HL-60 (cell line): ENCODE measurements around the gene TRA2A.

Source experiments
- DNase-seq, 2 experiments: peaks; one replicate each; pipeline ENCODE4 v3.0.0-alpha.2; 2010 to 2020; ENCODE audit warnings: low read depth in 1 of 2, low spot score in 1 of 2
- H3K27ac ChIP-seq: fragments of 250-450 bp; sonication (Bioruptor Pico); replicated peaks from 2 replicates; pipeline ENCODE4 v1.5.1; 2020; ENCODE audit warnings: mild to moderate bottlenecking, moderate library complexity
- H3K27me3 ChIP-seq: fragments of 250-450 bp; sonication (Bioruptor Pico); 2 replicates; pipeline ENCODE4 v1.5.1; 2021; ENCODE audit warnings: mild to moderate bottlenecking, moderate library complexity; ENCODE audit not compliant: insufficient read depth, poor library complexity, severe bottlenecking
- H3K4me3 ChIP-seq: replicated peaks from 2 replicates; pipeline ENCODE4 v1.5.1; 2011; ENCODE audit warnings: mild to moderate bottlenecking, control low read depth, low read length; ENCODE audit not compliant: insufficient read depth
- CTCF ChIP-seq: IDR thresholded peaks from one replicate; pipeline ENCODE4 v1.5.1; 2011; ENCODE audit warnings: low read length, control low read depth, inconsistent platforms; ENCODE audit not compliant: insufficient read depth
- GABPA ChIP-seq: IDR thresholded peaks from 2 replicates; pipeline ENCODE4 v1.6.1; 2012; ENCODE audit warnings: low read depth
- POLR2AphosphoS5 ChIP-seq: IDR thresholded peaks from 2 replicates; pipeline ENCODE4 v1.6.1; 2012; ENCODE audit warnings: low read depth
- SPI1 ChIP-seq: IDR thresholded peaks from 2 replicates; pipeline ENCODE4 v1.6.1; 2012; ENCODE audit warnings: low read depth, mild to moderate bottlenecking, borderline replicate concordance
- TF ChIP-seq, protein P1 (sequence below): IDR thresholded peaks from 2 replicates; pipeline ENCODE4 v1.6.1; 2012; ENCODE audit warnings: low read depth; ENCODE audit not compliant: insufficient replicate concordance

TRA2A gene

GRCh38 chr7:23533238-23533604 lies 1.4 kb upstream of the TRA2A start:
- no peaks in the 10 kb centered on the region for H3K27me3 ChIP-seq
- H3K4me3 ChIP-seq: no peak overlapping the region
- no peak overlapping the region for H3K27ac ChIP-seq
- TF ChIP-seq, protein P1, sequence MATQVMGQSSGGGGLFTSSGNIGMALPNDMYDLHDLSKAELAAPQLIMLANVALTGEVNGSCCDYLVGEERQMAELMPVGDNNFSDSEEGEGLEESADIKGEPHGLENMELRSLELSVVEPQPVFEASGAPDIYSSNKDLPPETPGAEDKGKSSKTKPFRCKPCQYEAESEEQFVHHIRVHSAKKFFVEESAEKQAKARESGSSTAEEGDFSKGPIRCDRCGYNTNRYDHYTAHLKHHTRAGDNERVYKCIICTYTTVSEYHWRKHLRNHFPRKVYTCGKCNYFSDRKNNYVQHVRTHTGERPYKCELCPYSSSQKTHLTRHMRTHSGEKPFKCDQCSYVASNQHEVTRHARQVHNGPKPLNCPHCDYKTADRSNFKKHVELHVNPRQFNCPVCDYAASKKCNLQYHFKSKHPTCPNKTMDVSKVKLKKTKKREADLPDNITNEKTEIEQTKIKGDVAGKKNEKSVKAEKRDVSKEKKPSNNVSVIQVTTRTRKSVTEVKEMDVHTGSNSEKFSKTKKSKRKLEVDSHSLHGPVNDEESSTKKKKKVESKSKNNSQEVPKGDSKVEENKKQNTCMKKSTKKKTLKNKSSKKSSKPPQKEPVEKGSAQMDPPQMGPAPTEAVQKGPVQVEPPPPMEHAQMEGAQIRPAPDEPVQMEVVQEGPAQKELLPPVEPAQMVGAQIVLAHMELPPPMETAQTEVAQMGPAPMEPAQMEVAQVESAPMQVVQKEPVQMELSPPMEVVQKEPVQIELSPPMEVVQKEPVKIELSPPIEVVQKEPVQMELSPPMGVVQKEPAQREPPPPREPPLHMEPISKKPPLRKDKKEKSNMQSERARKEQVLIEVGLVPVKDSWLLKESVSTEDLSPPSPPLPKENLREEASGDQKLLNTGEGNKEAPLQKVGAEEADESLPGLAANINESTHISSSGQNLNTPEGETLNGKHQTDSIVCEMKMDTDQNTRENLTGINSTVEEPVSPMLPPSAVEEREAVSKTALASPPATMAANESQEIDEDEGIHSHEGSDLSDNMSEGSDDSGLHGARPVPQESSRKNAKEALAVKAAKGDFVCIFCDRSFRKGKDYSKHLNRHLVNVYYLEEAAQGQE: no peak
- TF ChIP-seq GABPA (no peak), CTCF (no peak), SPI1 (no peak), POLR2AphosphoS5 (no peak)
- no peak for DNase-seq

GRCh38 chr7:23532490-23533237 lies 883 bp upstream of the TRA2A start:
- no peak for DNase-seq
- H3K4me3 ChIP-seq: no peak overlapping the region

More at GRCh38 chr7:23532490-23533237, 883 bp upstream of the TRA2A start:
- no peaks in the 10 kb centered on the region for H3K27me3 ChIP-seq
- TF ChIP-seq, protein P1: no peak
- no peak for TF ChIP-seq POLR2AphosphoS5
- TF ChIP-seq CTCF: no peak
- TF ChIP-seq GABPA: no peak
- TF ChIP-seq SPI1: no peak
- H3K27ac ChIP-seq: peak overlapping the region; percentile 95
